Activated effector memory CD4-positive, alpha-beta T cell treated with anti-CD3 and anti-CD28 coated beads, Interleukin-2, amount 50 U/mL, for 16 hours (primary cell): ENCODE results near the gene PLXNB1.
A peak's percentile ranks its signal among the peaks of the same experiment; 100 is the strongest.
"Not testable (repeated sequence)": the region's sequence is repeated elsewhere in the genome, so short reads cannot be mapped to it uniquely, and the experiment has no call there.

Source experiments
- DNase-seq: peaks from one replicate; pipeline ENCODE4 v3.0.0-alpha.2; 2020

The PLXNB1 gene, protein sequence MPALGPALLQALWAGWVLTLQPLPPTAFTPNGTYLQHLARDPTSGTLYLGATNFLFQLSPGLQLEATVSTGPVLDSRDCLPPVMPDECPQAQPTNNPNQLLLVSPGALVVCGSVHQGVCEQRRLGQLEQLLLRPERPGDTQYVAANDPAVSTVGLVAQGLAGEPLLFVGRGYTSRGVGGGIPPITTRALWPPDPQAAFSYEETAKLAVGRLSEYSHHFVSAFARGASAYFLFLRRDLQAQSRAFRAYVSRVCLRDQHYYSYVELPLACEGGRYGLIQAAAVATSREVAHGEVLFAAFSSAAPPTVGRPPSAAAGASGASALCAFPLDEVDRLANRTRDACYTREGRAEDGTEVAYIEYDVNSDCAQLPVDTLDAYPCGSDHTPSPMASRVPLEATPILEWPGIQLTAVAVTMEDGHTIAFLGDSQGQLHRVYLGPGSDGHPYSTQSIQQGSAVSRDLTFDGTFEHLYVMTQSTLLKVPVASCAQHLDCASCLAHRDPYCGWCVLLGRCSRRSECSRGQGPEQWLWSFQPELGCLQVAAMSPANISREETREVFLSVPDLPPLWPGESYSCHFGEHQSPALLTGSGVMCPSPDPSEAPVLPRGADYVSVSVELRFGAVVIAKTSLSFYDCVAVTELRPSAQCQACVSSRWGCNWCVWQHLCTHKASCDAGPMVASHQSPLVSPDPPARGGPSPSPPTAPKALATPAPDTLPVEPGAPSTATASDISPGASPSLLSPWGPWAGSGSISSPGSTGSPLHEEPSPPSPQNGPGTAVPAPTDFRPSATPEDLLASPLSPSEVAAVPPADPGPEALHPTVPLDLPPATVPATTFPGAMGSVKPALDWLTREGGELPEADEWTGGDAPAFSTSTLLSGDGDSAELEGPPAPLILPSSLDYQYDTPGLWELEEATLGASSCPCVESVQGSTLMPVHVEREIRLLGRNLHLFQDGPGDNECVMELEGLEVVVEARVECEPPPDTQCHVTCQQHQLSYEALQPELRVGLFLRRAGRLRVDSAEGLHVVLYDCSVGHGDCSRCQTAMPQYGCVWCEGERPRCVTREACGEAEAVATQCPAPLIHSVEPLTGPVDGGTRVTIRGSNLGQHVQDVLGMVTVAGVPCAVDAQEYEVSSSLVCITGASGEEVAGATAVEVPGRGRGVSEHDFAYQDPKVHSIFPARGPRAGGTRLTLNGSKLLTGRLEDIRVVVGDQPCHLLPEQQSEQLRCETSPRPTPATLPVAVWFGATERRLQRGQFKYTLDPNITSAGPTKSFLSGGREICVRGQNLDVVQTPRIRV (N-terminal part only)

GRCh38 chr3:48429960-48430707 lies at the start of gene PLXNB1:
Gene PLXNB1 (minus strand): TSS chr3:48430086. CDS start chr3:48424611, 5,475 bp downstream.
- DNase-seq = no peak

- peak; percentile 83 for DNase-seq
These were observed 49.0 kb upstream of the PLXNB1 start for GRCh38 chr3:48478626-48479555.

DNA sequence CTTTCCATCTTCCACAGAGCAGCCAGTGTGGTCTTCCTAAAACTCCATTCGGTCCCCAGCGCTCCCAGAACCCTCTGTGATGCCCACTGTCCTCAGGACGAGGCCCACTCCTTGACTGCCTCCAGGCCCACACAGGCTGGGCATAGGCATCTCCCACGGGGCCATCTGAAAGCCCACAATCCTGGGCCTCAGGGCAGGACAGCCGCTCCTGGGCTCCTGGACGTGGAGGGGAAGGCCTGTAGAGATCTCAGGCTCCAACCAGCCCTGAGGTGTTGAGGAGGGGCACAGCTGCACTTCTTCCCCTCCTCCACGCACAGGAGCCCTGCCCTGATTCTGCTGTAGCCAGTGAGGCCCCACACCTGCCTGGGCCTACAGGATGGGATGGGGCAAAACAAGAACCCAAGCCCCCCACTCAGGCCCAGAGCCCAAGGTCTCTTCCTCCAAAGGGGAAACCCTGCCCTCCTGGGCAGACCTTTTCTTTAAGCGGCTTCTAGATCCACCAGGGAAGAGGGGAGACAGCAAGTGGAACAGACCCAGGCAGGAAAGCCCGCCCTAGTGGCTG lies 48.2 kb upstream of the PLXNB1 start:
- DNase-seq = peak; percentile 67

GRCh38 chr3:48476426-48477053 lies 46.7 kb upstream of the PLXNB1 start:
- peak; percentile 52 for DNase-seq

DNA sequence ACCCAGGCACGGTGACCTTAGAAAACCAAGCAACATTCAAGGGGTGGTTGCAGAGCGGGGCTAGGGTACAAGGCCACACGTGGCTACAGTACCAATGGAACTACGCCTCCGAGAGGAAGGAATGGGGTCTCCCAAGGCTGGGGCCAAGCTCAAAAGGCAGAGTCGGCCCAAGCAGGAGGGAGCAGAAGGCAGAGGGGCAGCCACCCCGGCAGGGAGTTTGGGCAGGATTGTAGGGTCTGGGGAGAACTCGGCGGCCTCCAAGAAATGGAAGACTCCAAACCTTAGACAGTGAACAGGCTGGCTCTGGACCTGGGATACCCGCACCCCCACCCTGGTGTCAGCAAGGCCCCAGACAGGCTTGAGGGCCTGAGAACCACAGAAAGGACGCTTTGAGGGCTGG lies 45.3 kb upstream of the PLXNB1 start:
- DNase-seq = no peak

- no peak for DNase-seq
These were observed 44.7 kb upstream of the PLXNB1 start for GRCh38 chr3:48474619-48475018.

GRCh38 chr3:48474031-48474430 lies 44.1 kb upstream of the PLXNB1 start:
- not testable (repeated sequence) for DNase-seq

GRCh38 chr3:48473617-48473952 lies 43.7 kb upstream of the PLXNB1 start:
- DNase-seq = peak; percentile 39

DNA sequence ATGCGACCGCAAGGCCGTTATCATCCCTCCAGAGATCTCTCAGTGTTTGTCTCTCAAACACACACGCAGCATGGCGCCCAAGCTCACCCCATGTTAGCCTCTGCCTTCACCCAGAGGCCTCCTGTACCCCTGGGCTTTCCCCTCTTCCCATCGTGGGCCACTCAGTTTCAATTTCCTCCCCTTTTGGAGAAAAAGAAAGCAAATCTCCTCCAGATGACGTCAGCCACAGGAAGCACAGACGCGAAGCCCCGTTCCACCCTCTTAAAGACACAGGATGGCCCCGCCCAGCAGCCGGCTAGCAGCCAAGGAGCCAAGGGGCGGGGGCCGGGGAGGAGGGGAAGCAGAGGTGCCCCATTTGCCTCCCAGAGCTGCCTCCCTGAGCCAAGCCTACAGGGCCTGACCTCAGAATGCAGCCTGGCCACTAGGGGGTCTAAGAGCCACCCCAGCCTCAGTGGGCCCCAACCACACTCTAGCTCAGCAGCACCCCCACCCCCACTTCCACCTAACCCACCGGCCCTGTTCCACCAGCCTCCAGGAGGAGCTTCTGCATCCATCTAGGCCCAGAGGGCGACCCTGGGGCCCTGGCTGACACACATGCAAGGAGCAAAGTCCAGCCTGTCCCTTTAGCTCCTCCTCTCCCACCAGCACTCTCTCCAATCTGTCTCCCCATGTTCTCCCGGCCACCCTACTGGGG lies 43.2 kb upstream of the PLXNB1 start:
- peak; percentile 97 for DNase-seq

- DNase-seq = no peak
These were observed 42.7 kb upstream of the PLXNB1 start for GRCh38 chr3:48472673-48472922.

GRCh38 chr3:48470286-48470685 lies 40.4 kb upstream of the PLXNB1 start:
- DNase-seq = peak; percentile 61

DNA sequence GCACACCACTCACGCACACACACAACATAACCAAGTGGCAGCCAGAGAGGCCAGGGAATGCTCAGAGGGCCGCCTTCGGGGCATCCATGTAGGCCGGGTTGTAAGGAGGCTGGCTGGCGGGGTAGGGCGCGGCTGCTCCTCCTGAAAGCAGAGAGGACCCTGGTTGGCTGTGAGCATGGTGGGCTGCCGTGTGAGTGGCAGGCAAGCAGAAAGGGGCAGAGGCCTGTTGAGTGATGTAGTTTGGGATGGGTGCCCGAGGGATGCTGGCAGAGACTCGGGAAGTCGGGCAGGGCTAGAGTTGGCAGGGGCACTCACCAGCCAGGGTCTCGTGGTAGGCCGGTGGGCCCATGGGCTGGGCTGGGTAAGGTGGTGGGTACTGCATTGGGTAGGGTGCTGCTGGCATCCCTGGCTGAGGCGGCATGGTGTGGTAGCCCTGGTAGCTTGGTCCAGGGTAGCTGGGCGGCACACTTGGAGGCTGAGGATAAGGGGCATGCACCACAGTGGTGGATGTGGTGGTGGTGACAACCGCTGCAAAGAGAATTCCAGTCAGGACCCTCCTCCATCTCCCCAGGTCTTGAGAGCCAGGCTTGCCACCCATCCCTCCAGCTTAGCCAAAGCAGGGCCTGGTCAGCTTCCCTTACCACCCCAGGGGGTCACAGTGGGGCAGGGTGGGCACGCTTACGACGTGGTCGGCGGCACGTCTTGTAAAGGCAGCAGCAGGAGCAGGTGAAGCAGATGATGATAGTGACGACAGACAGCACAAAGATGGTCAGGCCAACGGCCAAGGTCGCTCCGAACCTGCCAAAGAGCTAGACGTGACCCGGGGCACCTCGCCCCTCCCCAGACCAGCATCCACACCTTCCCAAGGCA lies 39.4 kb upstream of the PLXNB1 start:
- DNase-seq = peak; percentile 61

GRCh38 chr3:48468329-48468731 lies 38.4 kb upstream of the PLXNB1 start:
- peak; percentile 63 for DNase-seq

DNA sequence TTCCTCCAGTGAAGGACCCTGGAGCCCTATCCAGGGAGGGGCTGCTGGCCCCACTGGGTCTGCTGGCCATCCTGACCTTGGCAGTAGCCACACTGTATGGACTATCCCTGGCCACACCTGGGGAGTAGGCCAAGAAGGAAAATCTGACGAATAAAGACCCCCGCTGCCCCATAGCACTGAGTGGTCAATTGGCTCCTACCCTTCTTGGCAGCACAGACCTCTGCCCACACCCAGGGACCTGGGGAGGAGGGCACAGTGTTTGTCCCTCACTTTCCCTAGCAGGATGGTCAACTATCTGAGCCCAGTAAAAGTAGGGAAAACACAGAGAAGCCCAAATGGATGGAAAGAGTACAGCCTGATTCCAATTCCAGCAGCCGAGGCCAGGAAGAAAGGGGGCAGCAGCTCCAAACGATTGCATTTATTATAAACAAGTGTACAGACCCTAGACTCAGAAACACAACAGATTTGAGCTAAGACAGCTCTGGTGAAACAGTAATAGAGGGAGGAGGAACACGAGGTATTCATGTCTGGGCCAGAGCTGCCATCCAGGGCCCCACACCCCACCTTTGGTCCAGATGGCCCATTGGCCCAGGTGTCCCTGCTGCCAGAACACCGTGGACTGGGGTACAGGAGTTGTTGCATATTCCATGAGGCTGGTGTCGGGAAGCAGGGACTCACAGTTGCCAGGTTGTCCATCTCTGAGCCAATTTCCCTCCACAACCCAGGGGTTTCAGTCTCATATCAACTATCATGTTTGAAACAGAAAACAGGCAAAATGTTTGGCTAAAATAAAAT lies 37.8 kb upstream of the PLXNB1 start:
- DNase-seq = peak; percentile 62

GRCh38 chr3:48467110-48467454 lies 37.2 kb upstream of the PLXNB1 start:
- DNase-seq = peak; percentile 63

GRCh38 chr3:48466386-48467109 lies 36.7 kb upstream of the PLXNB1 start:
- DNase-seq = peak; percentile 73
